Inflammatory macrophage treated with lipopolysaccharide for 1 hour (primary cell): Measurements from ENCODE around the gene KCNMB1.
"Not testable (repeated sequence)": the region's sequence is repeated elsewhere in the genome, so short reads cannot be mapped to it uniquely, and the experiment has no call there.

Experiments used
- DNase-seq, 2 donors: peaks; one replicate each; pipeline ENCODE4 v3.0.0-alpha.2; 2020 to 2022

KCNMB1 gene

DNA sequence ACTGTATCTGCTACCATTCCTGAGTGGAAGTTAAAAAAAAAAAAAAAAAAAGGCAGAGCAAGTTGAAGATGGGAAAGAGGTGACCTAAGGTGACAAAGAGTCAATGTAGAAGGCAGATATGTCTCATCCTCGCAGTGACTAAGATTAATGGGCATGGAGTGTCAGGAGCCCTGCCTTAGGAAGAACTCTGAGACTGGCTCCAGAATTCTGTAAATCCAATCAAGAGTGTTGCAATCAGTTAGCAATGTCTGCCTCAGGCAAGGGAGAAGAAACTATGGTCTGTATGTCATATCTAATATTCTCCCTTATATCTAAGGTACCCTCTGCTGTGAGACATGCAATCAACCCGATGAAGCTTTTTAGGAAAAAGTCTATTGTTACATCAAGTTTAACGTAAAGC is 24.7 kb upstream of the KCNMB1 start:
- no peak for DNase-seq

DNA sequence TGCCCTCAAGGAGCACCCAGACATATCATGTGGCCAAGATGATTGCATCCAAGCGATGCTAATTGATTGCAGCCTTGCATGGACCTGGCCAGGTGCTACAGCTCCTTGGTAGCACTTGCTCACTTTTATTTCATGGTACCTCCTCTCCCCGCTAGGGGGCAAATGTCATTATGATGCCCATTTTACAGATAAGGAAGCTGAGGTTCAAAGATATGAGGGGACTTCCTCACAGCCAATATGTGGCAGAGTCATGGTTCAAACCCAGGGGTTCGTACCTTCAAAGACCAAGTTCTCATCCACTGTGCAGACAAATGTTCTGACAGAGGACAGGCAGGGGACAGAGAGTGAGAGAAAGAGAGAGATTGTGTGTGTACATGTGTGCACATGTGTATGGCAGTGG is 21.9 kb upstream of the KCNMB1 start:
- DNase-seq: no peak

DNA sequence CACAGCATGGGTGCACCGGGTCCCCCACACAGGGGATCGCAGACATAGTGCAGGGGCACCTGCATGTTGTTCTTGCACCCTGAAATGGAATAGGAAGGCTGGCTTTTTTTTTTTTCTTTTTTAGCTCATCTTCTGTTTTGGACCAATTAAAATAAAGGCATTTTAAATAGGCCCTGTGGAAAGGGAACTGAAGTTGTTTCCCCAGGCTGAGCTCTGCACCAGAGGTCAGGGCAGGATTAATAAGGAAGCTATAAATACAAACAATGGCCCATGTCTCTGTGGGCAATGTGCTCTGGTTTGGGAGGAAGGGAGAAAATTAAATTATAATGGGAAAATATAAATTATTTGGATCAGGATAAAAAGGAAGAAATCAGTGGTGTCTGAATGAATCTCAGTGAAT is 21.2 kb upstream of the KCNMB1 start:
- no peak for DNase-seq

DNA sequence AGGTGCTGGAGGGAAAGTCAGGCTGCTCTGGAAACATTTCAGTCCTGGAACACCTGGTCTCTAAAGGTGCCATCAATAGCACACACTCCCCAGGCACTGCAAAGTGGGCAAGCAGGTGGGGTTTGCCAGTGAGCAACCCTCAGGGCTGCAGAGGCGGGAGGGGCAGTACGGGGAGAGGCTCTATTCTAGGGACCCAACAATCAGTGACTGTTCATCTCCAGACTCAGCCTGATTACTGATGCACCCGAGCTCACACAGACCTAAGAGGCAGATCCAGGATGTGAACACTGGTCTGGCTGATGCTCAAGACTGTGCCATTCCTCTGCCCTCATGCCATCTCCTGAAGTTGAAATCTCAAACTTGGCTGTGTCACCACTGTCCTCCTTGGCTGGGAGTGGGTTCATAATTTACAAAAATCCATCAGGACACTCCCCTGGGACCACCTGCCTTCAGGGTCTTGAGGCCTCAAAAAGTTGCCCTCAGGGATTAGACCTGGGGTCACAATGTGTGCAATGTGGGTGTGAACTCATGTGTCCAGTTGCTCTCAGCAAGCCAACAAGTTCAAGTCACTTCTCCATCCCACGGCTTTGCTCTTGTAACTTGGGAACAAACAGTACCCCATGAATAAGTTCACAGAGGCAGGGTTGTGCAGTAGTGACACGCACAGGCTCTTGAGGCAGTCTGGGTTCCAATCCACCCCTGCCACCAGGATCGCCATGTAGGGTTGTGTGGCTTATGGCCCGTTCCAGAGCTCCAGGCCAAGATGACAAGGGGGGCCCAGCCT is 19.9 kb upstream of the KCNMB1 start:
- no peak for DNase-seq

DNA sequence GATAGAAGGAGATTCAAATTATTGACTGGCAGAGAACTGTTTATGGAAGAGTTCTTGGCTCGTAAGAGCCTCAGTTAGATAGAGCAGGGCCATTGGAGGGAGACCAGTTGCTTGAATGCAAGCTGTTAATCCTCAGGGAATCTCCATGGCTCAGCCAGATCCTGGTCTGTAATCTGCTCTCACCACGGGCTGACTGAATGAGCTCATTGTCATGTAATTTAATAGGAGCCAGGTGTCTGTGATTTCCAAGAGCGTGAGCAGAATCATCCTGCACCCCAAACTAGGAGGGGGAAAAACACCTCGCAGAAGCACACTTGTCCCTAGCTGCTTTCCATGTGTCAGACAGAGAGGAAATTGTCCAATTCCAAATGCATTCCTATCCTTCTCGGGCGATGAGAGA is 19.1 kb upstream of the KCNMB1 start:
- no peak for DNase-seq

DNA sequence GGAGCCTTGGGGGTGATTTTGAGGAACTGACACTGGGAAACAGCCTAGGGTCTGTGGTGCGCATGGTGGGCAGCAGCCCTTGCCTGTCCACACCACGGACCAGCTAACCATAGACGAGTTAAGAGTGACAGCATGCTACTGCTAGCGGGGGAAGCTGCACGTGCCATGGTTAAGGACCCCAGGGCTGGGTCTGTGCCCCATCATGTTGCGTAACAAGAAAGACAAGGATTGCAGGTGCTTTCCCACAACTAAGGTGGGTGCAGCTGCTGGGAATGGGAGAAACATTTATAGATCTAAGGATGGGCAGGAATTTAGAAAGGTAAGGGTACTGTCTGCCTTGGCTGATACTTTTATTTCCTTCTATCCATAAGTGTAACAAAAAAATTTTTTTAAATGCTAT is 17.9 kb upstream of the KCNMB1 start:
- no peak for DNase-seq

DNA sequence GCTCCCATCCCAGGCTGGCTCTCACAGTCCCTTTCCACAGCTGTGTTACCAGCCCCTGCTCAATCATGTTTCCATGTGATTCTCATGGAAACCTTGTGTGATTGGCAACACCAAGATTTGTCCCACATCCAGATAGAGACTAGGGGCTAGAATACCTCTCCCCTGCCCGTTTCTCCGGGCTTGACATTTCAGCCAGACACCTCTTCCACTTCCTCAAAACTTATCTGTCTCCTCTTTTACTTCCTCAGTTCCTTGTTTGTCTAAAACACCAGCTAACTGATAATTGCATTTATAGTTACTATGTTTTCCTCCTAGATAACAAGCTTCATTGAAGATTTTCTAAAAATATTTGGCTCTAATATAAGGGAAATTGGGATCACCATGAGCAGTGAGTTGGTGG is 16.6 kb upstream of the KCNMB1 start:
- DNase-seq: peak in 1 of 2 donors; percentile 19

DNA sequence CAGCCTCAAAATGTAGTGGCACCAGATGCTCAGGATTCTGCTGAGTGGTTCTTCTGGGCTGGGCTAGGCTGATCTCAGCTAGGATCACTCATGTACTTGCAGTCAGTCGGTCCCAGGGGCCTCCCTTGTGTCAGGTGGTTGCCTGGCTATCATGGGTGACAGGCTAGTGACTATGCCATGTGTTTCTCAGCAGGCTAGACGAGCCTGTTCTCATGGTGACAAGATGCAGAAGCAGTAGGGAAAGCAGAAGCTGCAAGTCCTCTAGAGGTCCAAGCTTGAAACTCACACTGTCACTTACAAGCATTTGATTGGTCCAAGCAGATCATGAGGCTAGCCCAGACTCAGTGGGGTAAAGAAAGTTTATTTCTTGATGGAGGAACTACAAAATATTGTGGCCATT is 15.2 kb upstream of the KCNMB1 start:
- DNase-seq: peak; percentile 61 to 86

DNA sequence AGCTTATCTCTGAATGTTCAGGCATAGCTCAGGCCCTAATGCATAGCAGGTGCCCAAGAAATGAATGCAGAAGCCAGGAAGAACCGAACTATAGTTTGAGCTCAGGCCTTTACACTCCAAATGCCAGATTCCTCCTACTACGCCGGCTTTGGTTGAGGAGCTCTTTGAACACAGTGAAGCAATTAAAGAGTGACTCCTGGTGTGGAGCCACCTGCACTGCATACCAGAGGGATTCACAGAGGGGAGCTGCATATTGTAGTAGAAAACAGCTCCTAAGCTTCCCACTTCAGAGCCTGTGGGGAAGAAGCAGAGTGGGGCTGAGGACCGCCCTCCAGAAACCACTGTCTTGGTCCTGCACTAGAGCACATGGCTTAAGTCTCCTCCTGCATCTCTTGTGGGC is 14.5 kb upstream of the KCNMB1 start:
- no peak for DNase-seq

DNA sequence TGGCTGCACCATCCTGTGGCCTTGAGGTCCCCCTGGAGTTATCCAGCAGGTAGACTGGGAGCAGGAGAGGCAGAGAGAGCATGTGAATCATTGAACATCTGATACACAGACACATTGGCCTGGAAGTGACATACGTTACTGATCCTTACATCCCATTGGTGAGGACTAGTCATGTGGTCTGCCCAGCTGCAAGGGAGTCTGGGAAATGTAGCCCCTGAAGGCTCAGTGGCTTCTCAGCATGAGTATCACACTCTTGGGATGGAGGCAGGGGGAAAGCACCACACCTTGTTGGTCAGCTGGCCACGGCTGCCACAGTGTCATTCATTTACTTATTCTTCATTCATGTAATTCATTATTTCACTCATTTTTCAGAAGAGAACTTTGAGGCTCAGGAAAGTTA is 13.3 kb upstream of the KCNMB1 start:
- no peak for DNase-seq

DNA sequence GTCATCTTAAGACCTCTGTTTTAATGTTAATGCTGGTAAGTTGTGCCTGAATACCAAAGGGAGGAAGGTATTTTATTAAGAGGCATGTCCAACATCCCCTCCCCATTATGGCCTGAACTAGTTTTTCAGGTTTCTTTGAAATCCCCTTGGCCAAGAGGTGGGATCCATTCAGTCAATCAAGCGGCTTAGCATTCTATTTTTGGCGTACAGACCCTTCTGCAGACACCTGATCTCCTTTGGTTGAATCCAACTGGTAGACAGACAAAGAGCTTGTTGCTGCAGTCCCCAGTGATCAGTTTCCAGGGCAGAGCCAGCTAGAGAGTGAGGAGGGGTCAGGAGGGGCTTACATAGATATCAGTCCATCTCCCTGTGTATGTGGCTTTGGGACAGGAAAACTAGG is 7.9 kb upstream of the KCNMB1 start:
- DNase-seq: no peak

DNA sequence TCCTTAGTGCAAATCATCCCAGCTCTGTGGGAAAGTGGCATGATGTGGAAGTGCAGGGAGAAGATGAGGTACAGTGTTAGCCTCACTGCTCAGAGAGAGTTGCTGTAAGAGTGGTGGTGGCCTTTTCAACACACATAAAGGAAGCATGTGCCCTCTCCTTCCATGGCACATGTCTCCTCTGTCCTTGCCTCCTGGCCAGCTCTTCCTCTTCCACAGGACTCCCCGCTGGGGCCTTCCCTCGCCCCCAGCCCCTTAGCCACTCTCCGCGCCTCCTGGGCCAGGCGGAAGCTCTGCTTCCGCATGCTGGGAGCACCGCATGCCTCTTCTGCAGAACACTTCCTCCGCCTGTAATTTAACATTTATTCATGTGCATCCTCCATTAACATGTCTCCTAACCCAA is 4.8 kb upstream of the KCNMB1 start:
- peak; percentile 16 to 46 for DNase-seq

DNA sequence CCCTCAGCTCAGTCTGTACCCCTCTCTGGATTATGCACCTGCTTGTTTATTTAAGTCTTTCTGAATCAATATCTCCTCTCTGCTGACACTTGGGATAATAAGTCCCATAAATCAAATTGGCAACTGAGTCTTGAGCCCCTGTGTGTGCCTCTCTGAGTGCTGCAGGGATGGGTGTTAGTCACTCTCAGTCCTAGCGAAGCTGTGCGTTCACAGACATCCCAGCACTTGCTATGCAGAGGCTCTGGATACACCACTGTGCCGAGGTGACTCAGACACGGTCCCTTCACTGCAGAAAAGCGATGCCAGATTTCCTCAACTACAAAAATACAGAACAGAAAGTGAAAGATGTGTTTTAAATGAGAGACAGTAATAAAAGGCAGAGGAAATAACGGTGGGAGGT is 4.1 kb upstream of the KCNMB1 start:
- peak; percentile 78 to 81 for DNase-seq

DNA sequence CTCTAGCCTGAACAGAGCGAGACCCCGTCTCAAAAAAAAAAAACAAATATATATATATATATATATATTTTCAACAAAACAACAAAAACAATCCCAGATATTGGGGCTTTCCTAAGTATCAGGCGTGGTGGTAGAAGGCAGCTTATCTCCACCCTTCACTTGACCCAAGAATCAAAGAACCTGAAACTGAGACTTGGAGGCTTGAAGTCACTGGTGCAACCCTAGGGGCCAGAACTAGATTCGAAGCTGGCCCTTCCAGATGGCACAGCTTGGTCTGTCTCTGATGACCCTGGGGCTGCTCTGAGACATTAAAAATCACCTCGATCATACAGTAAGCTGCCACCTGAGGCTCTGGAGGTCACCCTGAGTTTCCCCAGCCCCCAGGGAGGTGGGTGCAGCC is 1.3 kb upstream of the KCNMB1 start:
- DNase-seq: no peak

DNA sequence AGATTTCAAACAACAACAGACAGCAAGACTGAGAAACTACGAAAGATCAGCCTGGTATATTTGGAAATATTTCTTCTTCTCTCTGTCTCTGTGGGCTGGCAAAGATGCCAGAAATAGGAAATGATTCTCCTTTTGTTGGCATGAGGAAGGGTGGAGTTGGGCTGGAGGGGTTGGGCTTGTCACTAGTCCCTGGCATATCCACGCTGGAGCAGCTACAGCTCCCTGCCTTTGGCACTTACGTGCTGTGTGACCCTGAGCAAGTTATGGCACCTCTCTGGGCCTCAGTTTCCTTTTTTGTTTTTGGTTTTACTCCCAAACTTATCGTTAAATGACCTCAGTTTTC is 354 bp upstream of the KCNMB1 start:
- DNase-seq: peak; percentile 62 to 73

DNA sequence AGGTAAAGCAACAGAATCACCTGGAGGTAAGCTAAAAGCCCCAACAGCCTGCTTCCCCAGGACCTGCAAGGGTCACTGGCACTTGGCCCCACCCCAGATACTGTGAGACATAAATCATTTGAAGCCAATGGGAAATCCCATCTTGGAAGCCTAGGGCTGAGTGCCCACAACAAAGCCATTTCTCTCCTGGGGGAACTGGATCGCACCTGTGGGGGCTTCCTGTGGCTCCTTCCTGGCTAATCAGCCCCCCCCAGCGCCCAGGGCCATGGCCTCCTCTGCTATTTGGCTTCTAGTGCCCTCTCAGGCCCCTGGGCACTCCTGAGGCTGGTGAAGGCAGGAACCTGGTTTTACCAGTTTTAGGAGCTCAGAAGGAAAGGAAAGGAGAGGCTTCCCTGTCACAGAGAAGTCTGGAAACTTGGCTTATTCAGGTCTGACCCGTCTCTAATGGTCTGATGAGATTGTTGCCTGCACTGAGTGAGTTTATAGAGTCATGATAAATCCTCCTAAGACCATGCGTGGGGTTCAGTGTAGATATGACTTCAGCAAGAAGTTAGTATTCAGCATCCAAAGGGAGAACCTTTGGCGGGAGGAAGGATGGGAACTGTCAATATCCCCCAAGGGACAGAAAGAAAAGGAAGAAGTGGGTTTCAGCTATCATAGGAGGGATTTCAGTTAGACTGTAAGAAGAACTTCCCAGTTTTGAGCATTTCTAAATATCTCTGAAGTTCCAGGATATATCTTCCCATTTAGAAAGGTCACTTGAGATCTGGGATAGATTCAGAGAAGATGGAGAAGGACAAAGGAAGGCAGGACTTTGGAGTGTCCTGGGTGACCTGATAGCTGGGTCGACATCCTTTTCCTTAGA is 1.2 kb downstream of the KCNMB1 start:
- DNase-seq: peak in 1 of 2 donors; percentile 13

DNA sequence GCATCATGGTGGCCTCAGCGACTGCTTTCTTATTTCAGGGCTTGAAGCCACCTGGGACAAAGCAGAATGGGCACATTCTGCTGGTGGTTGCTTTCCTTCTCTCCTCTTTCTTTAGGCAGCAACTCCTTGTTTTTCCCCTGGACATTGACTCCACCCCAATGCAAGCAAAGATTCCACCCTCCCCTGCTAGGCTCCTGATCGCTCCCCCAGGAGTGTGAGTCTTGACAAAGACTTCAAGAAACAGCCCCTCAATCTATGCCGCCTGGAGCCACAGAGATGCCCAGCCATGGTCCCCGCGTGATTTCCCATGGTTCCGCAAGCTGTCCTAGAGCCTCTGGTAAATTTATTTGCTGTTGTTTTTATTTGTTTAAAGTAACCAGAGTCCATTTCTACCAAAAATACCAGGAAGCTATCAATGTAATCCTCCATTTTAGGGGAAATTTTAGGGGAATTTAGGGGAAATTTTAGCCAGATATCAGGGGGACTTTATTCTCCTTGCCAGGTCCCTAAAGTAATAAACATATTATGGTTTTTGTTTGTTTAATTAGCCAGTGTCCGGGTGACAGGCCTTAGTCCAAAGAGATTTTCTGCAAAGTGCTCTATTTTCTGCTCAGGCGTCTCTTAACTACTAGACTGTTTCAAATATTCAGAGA is 2.3 kb downstream of the KCNMB1 start:
- DNase-seq: peak; percentile 58 to 71

DNA sequence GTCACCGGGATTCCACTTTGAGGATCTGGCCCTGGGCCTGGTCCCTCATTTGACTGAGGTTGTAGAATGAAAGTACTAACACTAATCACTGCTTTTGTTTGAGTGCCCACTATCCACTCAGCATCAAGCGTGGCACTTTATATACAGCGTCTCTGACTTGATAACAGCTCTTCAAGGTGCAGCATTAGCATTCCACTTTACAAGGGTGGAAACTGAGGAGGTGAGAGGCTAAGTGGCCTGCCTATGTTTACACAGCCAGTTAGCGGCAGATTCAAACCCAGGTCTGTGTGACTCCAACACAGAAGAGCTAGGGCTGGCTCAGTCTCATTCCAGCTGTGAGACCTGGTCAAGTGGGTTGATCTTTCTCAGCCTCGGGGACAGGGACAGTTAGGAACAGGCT is 5.9 kb downstream of the KCNMB1 start:
- DNase-seq: no peak

DNA sequence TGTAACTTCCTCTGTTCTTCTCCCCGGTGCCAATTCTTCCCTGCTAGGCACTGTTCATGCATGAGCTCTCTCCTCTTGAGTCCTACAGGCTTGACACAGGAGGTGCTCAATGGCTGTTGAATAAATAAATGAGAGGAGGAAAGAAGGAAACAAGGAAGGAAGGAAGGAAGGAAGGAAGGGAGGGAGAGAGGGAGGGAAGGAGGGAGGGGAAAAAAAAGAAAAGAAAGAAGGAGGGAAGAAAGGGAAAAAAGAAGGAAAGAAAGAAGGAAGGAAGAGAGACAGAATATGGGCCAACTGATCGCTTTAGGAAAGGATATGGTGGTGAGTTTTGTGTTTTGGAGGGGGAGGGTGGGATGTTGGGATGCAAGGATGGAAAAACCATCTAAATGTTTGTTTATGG is 6.4 kb downstream of the KCNMB1 start:
- DNase-seq: no peak

DNA sequence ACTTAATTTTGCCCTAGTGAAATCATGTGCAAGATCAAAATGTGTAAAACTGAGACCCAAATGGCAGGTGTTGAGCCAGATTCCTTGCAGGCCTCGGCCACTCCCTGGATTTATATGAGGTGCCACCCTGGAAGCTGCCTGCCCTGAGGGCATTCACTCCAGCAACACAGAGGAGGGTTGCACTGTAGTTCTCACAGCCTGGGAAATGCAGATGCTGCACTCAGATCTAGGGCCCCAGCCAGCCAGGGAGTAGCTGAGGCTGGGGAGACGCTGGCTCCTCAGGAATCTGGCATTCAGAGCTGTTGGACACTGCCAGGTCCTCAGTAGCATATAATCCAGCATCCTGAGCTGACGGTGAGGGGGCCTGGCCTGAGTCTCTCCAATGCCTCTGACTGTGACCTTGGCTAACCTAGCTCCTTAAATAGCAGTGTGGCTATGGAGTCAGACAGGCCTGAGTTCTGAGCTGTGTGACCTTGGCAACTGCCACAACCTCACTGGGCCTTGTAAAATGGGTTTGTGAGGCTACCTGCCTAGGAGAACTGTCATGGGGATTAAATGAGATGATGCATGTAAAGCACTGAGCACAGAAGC is 8.7 kb downstream of the KCNMB1 start:
- DNase-seq: no peak

DNA sequence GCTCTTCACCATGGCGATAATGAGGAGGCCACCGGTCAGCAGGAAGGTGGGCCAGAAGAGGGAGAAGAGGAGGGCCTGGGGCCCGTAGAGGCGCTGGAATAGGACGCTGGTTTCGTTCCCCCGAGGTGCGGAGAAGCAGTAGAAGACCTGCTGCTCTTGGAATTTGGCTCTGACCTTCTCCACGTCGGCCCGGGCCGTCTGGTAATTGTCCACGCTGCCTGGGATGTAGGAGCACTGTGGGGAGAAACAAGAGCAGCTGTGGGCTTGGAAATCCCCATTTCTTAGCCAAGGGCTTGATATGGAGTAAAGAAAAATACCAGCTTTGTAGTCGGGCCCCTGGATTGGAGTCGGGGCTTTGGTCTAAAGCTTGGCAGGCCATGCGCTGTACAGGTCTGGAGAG is 10.4 kb downstream of the KCNMB1 start:
- DNase-seq: no peak

DNA sequence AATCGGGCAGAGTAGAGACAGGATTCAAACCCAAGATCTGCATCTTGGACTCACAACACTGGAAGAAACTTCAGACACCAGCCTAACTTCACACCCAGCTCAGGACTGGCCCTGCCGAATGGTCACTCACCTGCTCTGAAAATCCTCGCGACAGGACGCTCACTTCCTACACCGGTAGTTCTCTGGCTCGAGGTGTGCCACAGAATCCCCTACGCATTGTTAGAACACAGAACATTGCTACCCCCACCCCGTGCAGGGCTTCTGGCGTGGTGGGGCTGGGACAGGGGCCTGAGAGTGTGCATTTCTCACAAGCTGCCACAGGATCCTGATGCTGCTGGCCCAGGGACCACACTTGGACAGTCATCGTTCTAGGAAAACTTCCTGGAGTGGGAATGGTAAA is 12.1 kb downstream of the KCNMB1 start:
- no peak for DNase-seq

DNA sequence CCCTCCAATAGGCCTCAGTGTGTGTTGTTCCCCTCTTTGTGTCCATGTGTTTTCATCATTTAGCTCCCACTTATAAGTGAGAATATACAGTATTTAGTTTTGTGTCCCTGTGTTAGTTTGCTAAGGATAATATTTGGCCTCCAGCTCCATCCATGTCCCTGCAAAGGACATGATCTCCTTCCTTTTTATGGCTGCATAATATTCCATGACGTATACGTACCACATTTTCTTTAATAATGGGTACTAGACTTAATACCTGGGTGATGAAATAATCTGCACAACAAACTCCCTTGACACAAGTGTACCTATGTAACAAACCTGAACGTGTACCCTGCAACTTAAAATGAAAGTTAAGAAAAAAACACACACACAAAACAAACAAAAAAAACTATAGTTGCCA is 12.6 kb downstream of the KCNMB1 start:
- DNase-seq: not testable (repeated sequence)

DNA sequence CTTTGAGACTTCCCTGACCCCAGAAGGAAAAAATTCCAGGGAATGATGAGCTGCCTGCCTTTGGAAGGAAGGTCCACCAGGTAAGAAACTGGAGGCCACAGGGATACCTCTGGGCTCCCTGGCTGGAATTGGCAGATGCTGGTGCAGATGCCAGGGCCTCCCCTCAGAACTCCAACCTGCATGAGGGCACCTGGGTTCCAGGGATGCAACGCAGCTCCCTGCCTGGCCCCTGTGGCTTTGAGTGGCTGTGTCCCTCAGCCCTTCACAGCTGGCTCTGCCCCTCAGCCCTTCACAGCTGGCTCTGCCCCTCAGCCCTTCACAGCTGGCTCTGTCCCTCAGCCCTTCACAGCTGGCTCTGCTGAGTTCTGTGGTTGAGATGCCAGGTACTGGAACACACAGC is 13.9 kb downstream of the KCNMB1 start:
- no peak for DNase-seq
